H1 (cell line): Measurements from ENCODE around the gene CBLC. TPM values are rescaled to one million over a fixed set of nuclear protein-coding genes. Genes with fewer than 3 reads are reported as not detected.

ENCODE experiments used
- CTCF ChIA-PET: fragments of 300-600 bp; sonication (Branson Sonifier 250); formaldehyde crosslinking; loops from one replicate; lab custom pipeline; 2021; ENCODE audit not compliant: partially characterized antibody; lab: Charles Lee
- POLR2A ChIA-PET: fragments of 300-600 bp; sonication (Branson Sonifier 250); formaldehyde crosslinking; loops from one replicate; lab custom pipeline; 2021; ENCODE audit warnings: inconsistent platforms; ENCODE audit not compliant: partially characterized antibody; lab: Charles Lee
- DNase-seq, 2 experiments: peaks; one replicate each; pipeline versions ENCODE4 v3.0.0 to v3.0.0-alpha.2; 2010 to 2022; ENCODE audit warnings: low spot score in 2 of 2, low read depth in 1 of 2, mixed read lengths in 1 of 2
- FAIRE-seq: peaks from 2 replicates; lab custom pipeline; 2011; peaks lifted over from hg19 to GRCh38; lab: Jason Lieb, UNC
- H2AFZ ChIP-seq: 2 replicates; pipeline ENCODE4 v1.8.1; 2012; ENCODE audit warnings: low read length, inconsistent platforms
- H2AK5ac ChIP-seq: 2 replicates; pipeline ENCODE4 v1.6.1; 2013; ENCODE audit warnings: low read depth, low read length
- H2BK120ac ChIP-seq: replicated peaks from 2 replicates; pipeline ENCODE3; 2013; ENCODE audit warnings: low read depth, low read length, inconsistent platforms
- H2BK12ac ChIP-seq: 2 replicates; pipeline ENCODE4 v1.6.1; 2013; ENCODE audit warnings: low read depth, low read length
- H2BK15ac ChIP-seq: 2 replicates; pipeline ENCODE4 v1.6.1; 2013; ENCODE audit warnings: low read length
- H2BK20ac ChIP-seq: 2 replicates; pipeline ENCODE4 v1.6.1; 2013; ENCODE audit warnings: low read length
- H2BK5ac ChIP-seq: 2 replicates; pipeline ENCODE4 v1.6.1; 2013; ENCODE audit warnings: low read depth, low read length
- H3K14ac ChIP-seq: 2 replicates; pipeline ENCODE4 v1.6.1; 2013; ENCODE audit warnings: inconsistent platforms; ENCODE audit not compliant: insufficient read length
- H3K18ac ChIP-seq: 2 replicates; pipeline ENCODE4 v1.6.1; 2013; ENCODE audit warnings: low read length; ENCODE audit errors: extremely low read depth
- H3K23ac ChIP-seq: 2 replicates; pipeline ENCODE4 v1.6.1; 2013; ENCODE audit warnings: inconsistent platforms; ENCODE audit not compliant: insufficient read length
- H3K23me2 ChIP-seq: 2 replicates; pipeline ENCODE4 v1.6.1; 2013; ENCODE audit warnings: low read depth, low read length
- H3K27ac ChIP-seq: 2 replicates; pipeline ENCODE4 v1.6.1; 2011; ENCODE audit warnings: low read depth, low read length, inconsistent platforms
- H3K27me3 ChIP-seq, 4 experiments: replicated peaks in 1 of 4; 1 replicate in 1 of 4; 2 replicates in 3 of 4; pipeline versions ENCODE4 v1.6.1 to v1.8.1; 2011 to 2013; ENCODE audit warnings: low read length in 3 of 4, mild to moderate bottlenecking in 3 of 4, inconsistent platforms in 2 of 4, mixed read lengths in 2 of 4, moderate library complexity in 1 of 4; ENCODE audit not compliant: control insufficient read depth in 3 of 4, insufficient read depth in 3 of 4; ENCODE audit errors: extremely low read depth in 1 of 4
- H3K36me3 ChIP-seq, 4 experiments: 2 replicates each; pipeline versions ENCODE4 v1.6.1 to v1.8.1; 2011 to 2013; ENCODE audit warnings: mild to moderate bottlenecking in 4 of 4, low read length in 3 of 4, moderate library complexity in 2 of 4, control low read depth in 1 of 4, inconsistent platforms in 1 of 4; ENCODE audit not compliant: insufficient read depth in 4 of 4, control insufficient read depth in 2 of 4
- H3K4ac ChIP-seq: replicated peaks from 2 replicates; pipeline ENCODE3; 2013; ENCODE audit warnings: low read length, low read depth, mixed read lengths, inconsistent platforms; ENCODE audit not compliant: insufficient read length
- H3K4me1 ChIP-seq, 4 experiments: replicated peaks in 1 of 4; 1 replicate in 1 of 4; 2 replicates in 3 of 4; pipeline versions ENCODE4 v1.6.1 to v1.8.1; 2011 to 2013; ENCODE audit warnings: low read length in 3 of 4, inconsistent platforms in 2 of 4, mixed read lengths in 1 of 4; ENCODE audit not compliant: insufficient read depth in 4 of 4, control insufficient read depth in 3 of 4
- H3K4me2 ChIP-seq, 2 experiments: 2 replicates each; pipeline versions ENCODE4 v1.6.1 to v1.8.1; 2011 to 2013; ENCODE audit warnings: low read depth in 2 of 2, low read length in 2 of 2, control low read depth in 1 of 2, inconsistent platforms in 1 of 2, mild to moderate bottlenecking in 1 of 2; ENCODE audit not compliant: insufficient read depth in 1 of 2
- H3K4me3 ChIP-seq, 4 experiments: fragments of 200-600, 300-600 bp in 1 of 4; sonication (generic), shearing (Covaris generic), sonication (Bioruptor Twin) in 1 of 4; 2 replicates each; pipeline versions ENCODE4 v1.5.1 to v1.8.1; 2011 to 2016; ENCODE audit warnings: low read length in 4 of 4, low read depth in 3 of 4, control low read depth in 2 of 4, inconsistent platforms in 2 of 4, mild to moderate bottlenecking in 2 of 4, mixed read lengths in 1 of 4, moderate library complexity in 1 of 4; ENCODE audit not compliant: insufficient read depth in 2 of 4; ENCODE audit errors: extremely low read depth in 1 of 4
- H3K56ac ChIP-seq: replicated peaks from 2 replicates; pipeline ENCODE3; 2013; ENCODE audit warnings: low read depth, mild to moderate bottlenecking, mixed read lengths, low read length, inconsistent platforms; ENCODE audit not compliant: insufficient read length
- H3K79me1 ChIP-seq: 2 replicates; pipeline ENCODE4 v1.6.1; 2013; ENCODE audit warnings: low read depth, low read length, control low read depth
- H3K79me2 ChIP-seq, 2 experiments: 2 replicates each; pipeline versions ENCODE4 v1.6.1 to v1.8.1; 2012 to 2013; ENCODE audit warnings: low read length in 2 of 2, mild to moderate bottlenecking in 2 of 2, inconsistent platforms in 1 of 2; ENCODE audit not compliant: insufficient read depth in 2 of 2, control insufficient read depth in 1 of 2
- H3K9ac ChIP-seq, 4 experiments: replicated peaks in 1 of 4; 1 replicate in 1 of 4; 2 replicates in 3 of 4; pipeline versions ENCODE4 v1.6.1 to v1.8.1; 2011 to 2013; ENCODE audit warnings: low read depth in 3 of 4, low read length in 3 of 4, control low read depth in 2 of 4, mild to moderate bottlenecking in 2 of 4, moderate library complexity in 2 of 4, inconsistent platforms in 1 of 4; ENCODE audit errors: extremely low read depth in 1 of 4
- H3K9me3 ChIP-seq, 2 experiments: 2 replicates each; pipeline versions ENCODE4 v1.6.1 to v1.8.1; 2012 to 2013; ENCODE audit warnings: mild to moderate bottlenecking in 2 of 2, moderate library complexity in 2 of 2, control low read depth in 1 of 2, inconsistent platforms in 1 of 2, low read depth in 1 of 2, low read length in 1 of 2, mixed read lengths in 1 of 2; ENCODE audit not compliant: insufficient read depth in 2 of 2
- H4K20me1 ChIP-seq, 2 experiments: replicated peaks in 1 of 2; 2 replicates each; pipeline versions ENCODE3 to v1.8.1; 2011 to 2013; ENCODE audit warnings: inconsistent platforms in 2 of 2, low read length in 2 of 2, mild to moderate bottlenecking in 1 of 2; ENCODE audit not compliant: insufficient read depth in 2 of 2, control insufficient read depth in 1 of 2
- H4K5ac ChIP-seq: 2 replicates; pipeline ENCODE4 v1.6.1; 2013; ENCODE audit warnings: low read length, low read depth, mixed read lengths, inconsistent platforms; ENCODE audit not compliant: insufficient read length
- H4K8ac ChIP-seq: 2 replicates; pipeline ENCODE4 v1.8.0; 2013; ENCODE audit warnings: mild to moderate bottlenecking, moderate library complexity, low read length, inconsistent platforms; ENCODE audit not compliant: insufficient read depth; ENCODE audit errors: extremely low read depth
- H4K91ac ChIP-seq: replicated peaks from 2 replicates; pipeline ENCODE3; 2013; ENCODE audit warnings: low read length, mixed read lengths, inconsistent platforms; ENCODE audit not compliant: insufficient read length
- ATF3 ChIP-seq: IDR thresholded peaks from 2 replicates; pipeline ENCODE4 v1.6.1; 2011; ENCODE audit warnings: low read depth, mild to moderate bottlenecking, low read length; ENCODE audit not compliant: insufficient read depth
- EZH2 ChIP-seq: fragments of 200-600 bp; sonication (generic); IDR thresholded peaks from 2 replicates; pipeline ENCODE4 v1.7.1; 2012; ENCODE audit warnings: low read depth, mild to moderate bottlenecking, moderate library complexity, low read length, inconsistent platforms; ENCODE audit not compliant: severe bottlenecking
- GTF2F1 ChIP-seq: IDR thresholded peaks from 2 replicates; pipeline ENCODE4 v1.6.1; 2012; ENCODE audit warnings: low read depth, low read length, improper control_type of control experiment, borderline replicate concordance
- KDM1A ChIP-seq: fragments of 200-600, 300-600 bp; sonication (generic); IDR thresholded peaks from 2 replicates; pipeline ENCODE4 v1.7.1; 2016; ENCODE audit warnings: mild to moderate bottlenecking, low read length, borderline replicate concordance
- POU5F1 ChIP-seq: IDR thresholded peaks from 2 replicates; pipeline ENCODE4 v1.6.1; 2011; ENCODE audit warnings: low read depth, mild to moderate bottlenecking, low read length, moderate library complexity
- SIRT6 ChIP-seq: IDR thresholded peaks from one replicate; pipeline ENCODE4 v1.7.1; 2012; ENCODE audit warnings: low read length, inconsistent platforms
- TAF1 ChIP-seq: IDR thresholded peaks from 2 replicates; pipeline ENCODE4 v1.6.1; 2011; ENCODE audit warnings: mild to moderate bottlenecking, low read depth, low read length
- WGBS, 2 experiments: shearing (Covaris generic) in 1 of 2; methylation state at CpG; one replicate each; pipeline versions ENCODE4 v1.1.6 to v1.1.7; 2013 to 2015; ENCODE audit warnings: low lambda C conversion rate in 2 of 2, mixed read lengths in 2 of 2, inconsistent platforms in 1 of 2, low coverage in 1 of 2, missing lambda C conversion rate in 1 of 2; ENCODE audit not compliant: insufficient replicate concordance in 2 of 2, insufficient coverage in 1 of 2, insufficient read length in 1 of 2; ENCODE audit errors: extremely low coverage in 1 of 2, missing lambda C conversion rate in 1 of 2; 5-methylcytosine and 5-hydroxymethylcytosine counted together
- polyA plus RNA-seq, 7 experiments: library from polyadenylated mRNA; depleted of rRNA in 3 of 7; stranded (reverse) in 5 of 7; unstranded in 2 of 7; fragments of >200 nt in 5 of 7; fragments of 200-250 nt in 2 of 7; gene quantifications; 1 replicate in 5 of 7; 2 replicates in 1 of 7; 4 replicates in 1 of 7; pipeline versions ENCODE4 v1.2.1 to v1.2.3, GENCODE V29; 2011 to 2013; ENCODE audit warnings: missing spikeins in 2 of 7, mixed read lengths in 2 of 7
- total RNA-seq: library from RNA; stranded (reverse); fragmentation: NEBNext Ultra II Directional; extraction: Animal tissue kit (Norgen Biotek cat#: 25700); gene quantifications from 2 replicates; pipeline ENCODE4 v1.2.1, GENCODE V29; 2021

CBLC gene
- total and polyA plus RNA-seq, 2 of the 8 experiments (the other 6 are each of a cell fraction or from before 2014, with no cell fraction given) = 17.4 to 35.7 TPM

GRCh38 chr19:44754750-44755080 lies 23.0 kb upstream of the CBLC start:
- Histone ChIP-seq H3K4me3 (peak overlapping the region; percentile 15 to 66 (median 31); a peak in 6 of 8 replicates), H3K18ac (peak overlapping the region; percentile 60), H4K8ac (peak overlapping the region; percentile 83; the same call in 1 of the 2 replicates), H3K27me3 (peaks cover 29 to 72% (median 62%) of the 10 kb centered on the region in 4 experiments), H3K56ac (no peak overlapping the region), H2BK20ac (0 out of 2 replicates have a peak overlapping the region, but pooled peaks have one; percentile 61), H3K4me1 (peaks cover 16 to 42% (median 17%) of the 10 kb centered on the region in 4 experiments), H2BK12ac (peak overlapping the region; percentile 87; the same call in 1 of the 2 replicates), H4K5ac (no peak overlapping the region), H2BK15ac (peak overlapping the region; percentile 99; the same call in 1 of the 2 replicates), H4K20me1 (peaks cover 0 to 6% of the 10 kb centered on the region in 2 experiments), H3K14ac (no peak overlapping the region), H3K27ac (no peak overlapping the region), H2AK5ac (peak overlapping the region; percentile 89; the same call in 1 of the 2 replicates), H3K4me2 (peak overlapping the region; percentile 73 to 96), H3K9ac (no peak overlapping the region), H3K23ac (no peak overlapping the region), H3K4ac (peak overlapping the region; percentile 82), H2BK5ac (no peak overlapping the region), H3K36me3 (no peaks in the 10 kb centered on the region), H3K79me2 (no peaks in the 10 kb centered on the region), H4K91ac (peak overlapping the region; percentile 70), H3K9me3 (no peaks in the 10 kb centered on the region), H3K23me2 (peaks cover 29% of the 10 kb centered on the region), H2BK120ac (peak overlapping the region; percentile 47), H3K79me1 (no peaks in the 10 kb centered on the region), H2AFZ (no peak overlapping the region; the same call in 1 of the 2 replicates)
- POLR2A ChIA-PET = interaction anchor here (0.6 to 1.0 kb wide), 2 partner anchors 10 to 18 kb away, joined by 3 to 4 read pairs; no protein-coding TSS in a partner anchor
- no peak for TF ChIP-seq GTF2F1
- TF ChIP-seq ATF3 = no peak
- no peak for TF ChIP-seq POU5F1
- TF ChIP-seq TAF1 = no peak
- TF ChIP-seq KDM1A = no peak
- no peak for TF ChIP-seq EZH2
- TF ChIP-seq SIRT6 = no peak
- 14% methylated on average over 11 of the region's 11 CpGs; no CpG with 5 or more reads in 1 of the 2 experiments for WGBS, 2 experiments
- CTCF ChIA-PET = interaction anchor here (1.2 to 4.0 kb wide), 6 partner anchors 9 to 31 kb away, joined by 3 to 32 read pairs (median 6); no protein-coding TSS in a partner anchor
- DNase-seq (no peak), FAIRE-seq (no peak)
